H9 (cell line): Measurements from ENCODE around the gene PGAM1. TPM values are rescaled to one million over a fixed set of nuclear protein-coding genes. Genes with fewer than 3 reads are reported as not detected.

ENCODE experiments used
- DNase-seq: peaks from one replicate; pipeline ENCODE4 v3.0.0-alpha.2; 2017
- H2AFZ ChIP-seq: one replicate; pipeline ENCODE4 v1.6.1; 2013; ENCODE audit warnings: mild to moderate bottlenecking, low read length, control low read depth, moderate library complexity
- H2AK5ac ChIP-seq: 2 replicates; pipeline ENCODE4 v1.6.1; 2013; ENCODE audit warnings: low read length, control low read depth, mixed read lengths; ENCODE audit not compliant: insufficient read length
- H2BK120ac ChIP-seq: one replicate; pipeline ENCODE4 v1.6.1; 2013; ENCODE audit warnings: low read depth, mild to moderate bottlenecking, low read length, control low read depth, inconsistent platforms; ENCODE audit not compliant: poor library complexity, severe bottlenecking
- H2BK12ac ChIP-seq: 2 replicates; pipeline ENCODE4 v1.6.1; 2013; ENCODE audit warnings: low read length, control low read depth, mixed read lengths, low read depth; ENCODE audit not compliant: insufficient read length
- H2BK15ac ChIP-seq: 2 replicates; pipeline ENCODE4 v1.6.1; 2013; ENCODE audit warnings: low read depth, low read length, control low read depth
- H2BK20ac ChIP-seq: one replicate; pipeline ENCODE4 v1.6.1; 2013; ENCODE audit warnings: low read depth, mild to moderate bottlenecking, low read length, control low read depth, inconsistent platforms; ENCODE audit not compliant: poor library complexity, severe bottlenecking
- H2BK5ac ChIP-seq: 2 replicates; pipeline ENCODE4 v1.6.1; 2013; ENCODE audit warnings: low read length, control low read depth, mixed read lengths; ENCODE audit not compliant: insufficient read length
- H3K14ac ChIP-seq: 2 replicates; pipeline ENCODE4 v1.6.1; 2013; ENCODE audit warnings: low read length, control low read depth; ENCODE audit not compliant: insufficient read depth
- H3K18ac ChIP-seq: 2 replicates; pipeline ENCODE4 v1.6.1; 2013; ENCODE audit warnings: low read depth, mild to moderate bottlenecking, mixed read lengths, low read length, control low read depth; ENCODE audit not compliant: insufficient read length
- H3K23ac ChIP-seq: 2 replicates; pipeline ENCODE4 v1.6.1; 2013; ENCODE audit warnings: low read length, control low read depth, mixed read lengths, low read depth; ENCODE audit not compliant: insufficient read length
- H3K23me2 ChIP-seq: 2 replicates; pipeline ENCODE4 v1.6.1; 2013; ENCODE audit warnings: low read depth, mild to moderate bottlenecking, mixed read lengths, low read length, control low read depth; ENCODE audit not compliant: insufficient read length, poor library complexity, severe bottlenecking
- H3K27ac ChIP-seq: 2 replicates; pipeline ENCODE4 v1.5.1; 2013; ENCODE audit warnings: low read length, control low read depth, mixed read lengths, low read depth; ENCODE audit not compliant: insufficient read length
- H3K27me3 ChIP-seq: 2 replicates; pipeline ENCODE4 v1.6.1; 2013; ENCODE audit warnings: low read length, control low read depth, inconsistent platforms; ENCODE audit not compliant: insufficient read depth
- H3K4ac ChIP-seq: 2 replicates; pipeline ENCODE4 v1.6.1; 2013; ENCODE audit warnings: low read depth, mild to moderate bottlenecking, control low read depth, inconsistent platforms, low read length, moderate library complexity
- H3K4me1 ChIP-seq: 2 replicates; pipeline ENCODE4 v1.6.1; 2013; ENCODE audit warnings: low read length, control low read depth, inconsistent platforms; ENCODE audit not compliant: insufficient read depth
- H3K4me2 ChIP-seq: 2 replicates; pipeline ENCODE4 v1.6.1; 2013; ENCODE audit warnings: low read length, control low read depth, mixed read lengths; ENCODE audit not compliant: insufficient read length, insufficient read depth
- H3K56ac ChIP-seq: 2 replicates; pipeline ENCODE4 v1.6.1; 2013; ENCODE audit warnings: low read depth, mild to moderate bottlenecking, mixed read lengths, low read length, control low read depth; ENCODE audit not compliant: insufficient read length
- H3K79me1 ChIP-seq: 2 replicates; pipeline ENCODE4 v1.6.1; 2013; ENCODE audit warnings: low read depth, mild to moderate bottlenecking, moderate library complexity, low read length, control low read depth, inconsistent platforms; ENCODE audit not compliant: insufficient read depth, poor library complexity, severe bottlenecking
- H3K79me2 ChIP-seq: 2 replicates; pipeline ENCODE4 v1.6.1; 2013; ENCODE audit warnings: low read length, control low read depth, inconsistent platforms; ENCODE audit not compliant: insufficient read depth
- H3K9ac ChIP-seq: 2 replicates; pipeline ENCODE4 v1.6.1; 2013; ENCODE audit warnings: low read length, control low read depth, mixed read lengths; ENCODE audit not compliant: insufficient read length; ENCODE audit errors: extremely low read depth
- H3K9me3 ChIP-seq: one replicate; pipeline ENCODE4 v1.6.1; 2013; ENCODE audit warnings: low read depth, low read length, inconsistent platforms; ENCODE audit not compliant: control insufficient read depth
- H3T11ph ChIP-seq: one replicate; pipeline ENCODE4 v1.6.1; 2013; ENCODE audit warnings: mild to moderate bottlenecking, low read length, control low read depth, inconsistent platforms
- H4K20me1 ChIP-seq: one replicate; pipeline ENCODE4 v1.6.1; 2013; ENCODE audit not compliant: control insufficient read depth, insufficient read length, insufficient read depth
- H4K5ac ChIP-seq: 2 replicates; pipeline ENCODE4 v1.6.1; 2013; ENCODE audit warnings: low read depth, mild to moderate bottlenecking, mixed read lengths, low read length, control low read depth; ENCODE audit not compliant: insufficient read length
- H4K8ac ChIP-seq: replicated peaks from 2 replicates; pipeline ENCODE4 v1.6.1; 2013; ENCODE audit warnings: low read length, control low read depth, mixed read lengths, low read depth; ENCODE audit not compliant: insufficient read length
- H4K91ac ChIP-seq: 2 replicates; pipeline ENCODE4 v1.6.1; 2013; ENCODE audit warnings: low read depth, mild to moderate bottlenecking, moderate library complexity, mixed read lengths, low read length, control low read depth; ENCODE audit not compliant: insufficient read length
- H3K27ac Mint-ChIP-seq, 3 experiments: 2 replicates in 2 of 3; 3 replicates in 1 of 3; pipeline ENCODE4 v1.8.0; 2020 to 2021; ENCODE audit warnings: mixed read lengths in 3 of 3, mild to moderate bottlenecking in 1 of 3, moderate library complexity in 1 of 3
- H3K27me3 Mint-ChIP-seq: 2 replicates; pipeline ENCODE4 v1.8.0; 2021; ENCODE audit warnings: low read depth, mild to moderate bottlenecking, moderate library complexity, mixed read lengths
- H3K36me3 Mint-ChIP-seq, 3 experiments: 2 replicates in 2 of 3; 3 replicates in 1 of 3; pipeline ENCODE4 v1.8.0; 2020 to 2021; ENCODE audit warnings: low read depth in 3 of 3, mixed read lengths in 3 of 3; ENCODE audit not compliant: insufficient read depth in 1 of 3
- H3K4me1 Mint-ChIP-seq, 2 experiments: 2 replicates each; pipeline ENCODE4 v1.8.0; 2020; ENCODE audit warnings: mixed read lengths in 2 of 2
- H3K4me3 Mint-ChIP-seq, 2 experiments: 2 replicates in 1 of 2; 3 replicates in 1 of 2; pipeline ENCODE4 v1.8.0; 2020 to 2021; ENCODE audit warnings: mild to moderate bottlenecking in 2 of 2, mixed read lengths in 2 of 2, moderate library complexity in 1 of 2
- H3K9me3 Mint-ChIP-seq, 2 experiments: 2 replicates in 1 of 2; 3 replicates in 1 of 2; pipeline ENCODE4 v1.8.0; 2020; ENCODE audit warnings: mild to moderate bottlenecking in 2 of 2, mixed read lengths in 2 of 2, moderate library complexity in 1 of 2
- CTCF ChIP-seq: fragments of 200-600 bp; sonication (generic); conservative IDR thresholded peaks from 3 replicates; pipeline ENCODE4 v1.8.0; 2021; ENCODE audit warnings: antibody characterized with exemption, mild to moderate bottlenecking
- WGBS: extraction: QIAGEN DNeasy Blood & Tissue Kit; methylation state at CpG from one replicate; pipeline ENCODE4 v1.1.7; 2013; ENCODE audit warnings: missing lambda C conversion rate, low lambda C conversion rate, mixed read lengths; ENCODE audit not compliant: insufficient read length; ENCODE audit errors: extremely low coverage; 5-methylcytosine and 5-hydroxymethylcytosine counted together
- total RNA-seq: library from RNA; stranded (reverse); gene quantifications from 2 replicates; pipeline ENCODE4 v1.2.1, GENCODE V29; 2021

Gene PGAM1
- total RNA-seq, 1 experiment from 2014 or later: 932 TPM

GRCh38 chr10:97427571-97428179, 1.7 kb downstream of the PGAM1 start:
- Histone ChIP-seq H3K23me2 (peaks cover 9% of the 10 kb centered on the region), H4K5ac (peak overlapping the region; percentile 6), H2AK5ac (no peak overlapping the region), H3K56ac (no peak overlapping the region), H2BK12ac (no peak overlapping the region), H3K27ac (peak overlapping the region; percentile 74), H3T11ph (no peak overlapping the region), H3K4me2 (peak overlapping the region; percentile 83), H4K91ac (no peak overlapping the region), H2BK15ac (no peak overlapping the region), H4K8ac (no peak overlapping the region), H3K79me2 (peaks cover 19% of the 10 kb centered on the region; the same call in 1 of the 2 replicates), H2BK120ac (no peak overlapping the region), H3K4ac (no peak overlapping the region; the same call in 1 of the 2 replicates), H3K23ac (no peak overlapping the region), H4K20me1 (no peaks in the 10 kb centered on the region), H3K9me3 (no peaks in the 10 kb centered on the region), H2BK20ac (no peak overlapping the region), H2BK5ac (no peak overlapping the region), H3K4me1 (no peaks in the 10 kb centered on the region), H3K9ac (peak overlapping the region; percentile 99), H2AFZ (no peak overlapping the region), H3K27me3 (no peaks in the 10 kb centered on the region), H3K14ac (peak overlapping the region; percentile 21; the same call in 1 of the 2 replicates), H3K79me1 (no peaks in the 10 kb centered on the region), H3K18ac (peak overlapping the region; percentile 83)
- DNase-seq: peak; percentile 86
- no CpG with 5 or more reads among the region's 9 CpGs for WGBS
- no peak for TF ChIP-seq CTCF
- Mint-ChIP-seq H3K4me3 (peak overlapping the region; percentile 90 to 96), H3K9me3 (peaks cover 0 to 2% of the 10 kb centered on the region in 2 experiments; a peak in 1 of 5 replicates), H3K27me3 (0 out of 2 replicates have a peak, but pooled peaks cover 1% of the 10 kb centered on the region), H3K4me1 (peaks cover 17 to 19% of the 10 kb centered on the region in 2 experiments), H3K36me3 (peaks cover 41 to 55% (median 44%) of the 10 kb centered on the region in 3 experiments), H3K27ac (peak overlapping the region; percentile 96 to 99 (median 99))
